ENCODE measurements around the gene CTNND2.

DNA sequence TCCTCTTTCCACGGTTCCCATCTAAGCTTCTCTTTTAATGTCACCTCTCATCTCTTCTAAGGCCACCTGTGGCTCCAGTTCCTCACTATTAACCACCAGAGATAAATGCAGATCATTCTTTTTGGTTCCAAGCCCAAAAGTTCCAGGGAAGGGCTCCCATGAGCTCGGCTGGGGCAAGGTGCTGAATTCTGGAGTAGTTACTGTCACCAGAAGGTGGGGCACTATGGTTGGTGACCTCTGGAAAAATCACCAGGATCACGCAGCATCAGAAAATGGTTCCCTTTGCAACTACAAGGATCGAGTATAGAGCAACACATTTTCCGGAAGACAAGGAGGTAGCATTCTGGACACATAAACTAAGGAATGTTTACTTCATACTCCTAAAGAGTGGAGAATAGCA lies 614.5 kb downstream of the CTNND2 start:
- TF ChIP-seq, protein P1, sequence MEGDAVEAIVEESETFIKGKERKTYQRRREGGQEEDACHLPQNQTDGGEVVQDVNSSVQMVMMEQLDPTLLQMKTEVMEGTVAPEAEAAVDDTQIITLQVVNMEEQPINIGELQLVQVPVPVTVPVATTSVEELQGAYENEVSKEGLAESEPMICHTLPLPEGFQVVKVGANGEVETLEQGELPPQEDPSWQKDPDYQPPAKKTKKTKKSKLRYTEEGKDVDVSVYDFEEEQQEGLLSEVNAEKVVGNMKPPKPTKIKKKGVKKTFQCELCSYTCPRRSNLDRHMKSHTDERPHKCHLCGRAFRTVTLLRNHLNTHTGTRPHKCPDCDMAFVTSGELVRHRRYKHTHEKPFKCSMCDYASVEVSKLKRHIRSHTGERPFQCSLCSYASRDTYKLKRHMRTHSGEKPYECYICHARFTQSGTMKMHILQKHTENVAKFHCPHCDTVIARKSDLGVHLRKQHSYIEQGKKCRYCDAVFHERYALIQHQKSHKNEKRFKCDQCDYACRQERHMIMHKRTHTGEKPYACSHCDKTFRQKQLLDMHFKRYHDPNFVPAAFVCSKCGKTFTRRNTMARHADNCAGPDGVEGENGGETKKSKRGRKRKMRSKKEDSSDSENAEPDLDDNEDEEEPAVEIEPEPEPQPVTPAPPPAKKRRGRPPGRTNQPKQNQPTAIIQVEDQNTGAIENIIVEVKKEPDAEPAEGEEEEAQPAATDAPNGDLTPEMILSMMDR (IDR thresholded peaks at IDR 0.05), result no peak
- no peak for TF ChIP-seq EZH2 (IDR thresholded peaks at IDR 0.05; ENCODE audit: borderline replicate concordance, insufficient read depth, low read depth, low read length, poor library complexity, severe bottlenecking)
